ENCODE results near the gene LONP2. TPM values are rescaled to one million over a fixed set of nuclear protein-coding genes. Genes with fewer than 3 reads are reported as not detected.
A peak's percentile ranks its signal among the peaks of the same experiment; 100 is the strongest.
"Not testable (repeated sequence)": the region's sequence is repeated elsewhere in the genome, so short reads cannot be mapped to it uniquely, and the experiment has no call there.

LONP2 gene
- total RNA-seq, 1 donor = 56.8 TPM

DNA sequence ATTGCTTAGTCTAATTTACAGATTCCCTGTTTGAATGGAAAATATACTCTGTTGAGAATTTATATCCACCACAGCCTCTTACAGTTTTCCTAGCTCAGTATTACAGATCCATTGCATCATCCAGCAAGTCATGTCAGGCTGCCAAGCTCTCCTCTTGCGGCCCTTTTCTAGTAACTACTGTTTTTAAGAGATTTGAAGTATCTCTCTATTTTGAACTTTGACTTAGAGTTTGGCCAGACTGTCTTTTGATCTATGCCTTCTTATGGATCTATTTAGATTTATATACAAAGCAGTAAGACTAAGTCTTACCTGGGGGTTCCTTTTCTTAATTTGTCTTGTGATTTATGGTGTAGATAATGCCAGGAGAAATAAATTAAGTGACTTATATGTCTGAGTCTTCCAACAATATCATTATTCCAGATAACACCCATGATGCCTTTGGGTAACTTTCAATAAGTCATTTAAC is 56.3 kb downstream of the LONP2 start:
- no peaks in the 10 kb centered on the region for H3K9me3 ChIP-seq (ENCODE audit: low read depth, low read length)
- H3K27ac ChIP-seq (ENCODE audit: low read depth, low read length) = peak overlapping the region; percentile 24
- no peaks in the 10 kb centered on the region for H3K79me2 ChIP-seq (ENCODE audit: insufficient read depth, low read length)
- peak; percentile 78 for DNase-seq (ENCODE audit: insufficient read length, low spot score, missing footprints)
- TF ChIP-seq, protein P1, sequence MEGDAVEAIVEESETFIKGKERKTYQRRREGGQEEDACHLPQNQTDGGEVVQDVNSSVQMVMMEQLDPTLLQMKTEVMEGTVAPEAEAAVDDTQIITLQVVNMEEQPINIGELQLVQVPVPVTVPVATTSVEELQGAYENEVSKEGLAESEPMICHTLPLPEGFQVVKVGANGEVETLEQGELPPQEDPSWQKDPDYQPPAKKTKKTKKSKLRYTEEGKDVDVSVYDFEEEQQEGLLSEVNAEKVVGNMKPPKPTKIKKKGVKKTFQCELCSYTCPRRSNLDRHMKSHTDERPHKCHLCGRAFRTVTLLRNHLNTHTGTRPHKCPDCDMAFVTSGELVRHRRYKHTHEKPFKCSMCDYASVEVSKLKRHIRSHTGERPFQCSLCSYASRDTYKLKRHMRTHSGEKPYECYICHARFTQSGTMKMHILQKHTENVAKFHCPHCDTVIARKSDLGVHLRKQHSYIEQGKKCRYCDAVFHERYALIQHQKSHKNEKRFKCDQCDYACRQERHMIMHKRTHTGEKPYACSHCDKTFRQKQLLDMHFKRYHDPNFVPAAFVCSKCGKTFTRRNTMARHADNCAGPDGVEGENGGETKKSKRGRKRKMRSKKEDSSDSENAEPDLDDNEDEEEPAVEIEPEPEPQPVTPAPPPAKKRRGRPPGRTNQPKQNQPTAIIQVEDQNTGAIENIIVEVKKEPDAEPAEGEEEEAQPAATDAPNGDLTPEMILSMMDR (IDR thresholded peaks at IDR 0.05; ENCODE audit: extremely low read depth, low read depth, low read length) = no peak
- no peak overlapping the region for H3K4me2 ChIP-seq (ENCODE audit: insufficient read depth, low read length)
- no peak overlapping the region for H2AFZ ChIP-seq (ENCODE audit: low read length)
- H3K36me3 ChIP-seq (ENCODE audit: insufficient read depth, low read length) = peaks cover 63% of the 10 kb centered on the region
- no peaks in the 10 kb centered on the region for H4K20me1 ChIP-seq (ENCODE audit: insufficient read depth, low read length)
- no peaks in the 10 kb centered on the region for H3K4me1 ChIP-seq (ENCODE audit: insufficient read depth, low read length)
- no peaks in the 10 kb centered on the region for H3K27me3 ChIP-seq (ENCODE audit: insufficient read depth, low read length)
- H3K4me3 ChIP-seq (ENCODE audit: insufficient read depth, low read length) = no peak overlapping the region

DNA sequence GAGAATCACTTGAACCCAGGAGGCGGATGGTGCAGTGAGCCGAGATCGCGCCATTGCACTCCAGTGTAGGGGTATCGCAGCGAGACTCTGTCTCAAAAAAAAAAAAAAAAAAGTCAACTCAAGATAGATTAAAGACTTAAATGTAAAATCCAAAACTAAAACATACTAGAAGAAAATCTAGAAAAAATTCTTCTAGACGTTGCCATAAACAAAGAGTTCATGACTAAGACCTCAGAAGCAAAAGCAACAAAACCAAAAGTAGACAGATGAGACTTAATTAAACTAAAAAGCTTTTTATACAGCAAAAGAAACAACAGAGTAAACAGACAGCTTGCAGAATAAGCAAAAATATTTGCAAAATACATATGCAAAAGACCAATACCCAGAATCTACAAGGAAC is 64.4 kb downstream of the LONP2 start:
- no peaks in the 10 kb centered on the region for H3K27me3 ChIP-seq (ENCODE audit: insufficient read depth, low read length)
- no peak for DNase-seq (ENCODE audit: insufficient read length, low spot score, missing footprints)
- H3K4me3 ChIP-seq (ENCODE audit: insufficient read depth, low read length) = no peak overlapping the region
- peaks cover 8% of the 10 kb centered on the region for H3K36me3 ChIP-seq (ENCODE audit: insufficient read depth, low read length)
- H4K20me1 ChIP-seq (ENCODE audit: insufficient read depth, low read length) = peaks cover 5% of the 10 kb centered on the region
- H3K4me2 ChIP-seq (ENCODE audit: insufficient read depth, low read length) = no peak overlapping the region
- H3K4me1 ChIP-seq (ENCODE audit: insufficient read depth, low read length) = no peaks in the 10 kb centered on the region
- H3K79me2 ChIP-seq (ENCODE audit: insufficient read depth, low read length) = peaks cover 17% of the 10 kb centered on the region
- TF ChIP-seq, protein P1 (IDR thresholded peaks at IDR 0.05; ENCODE audit: extremely low read depth, low read depth, low read length) = no peak
- H3K27ac ChIP-seq (ENCODE audit: low read depth, low read length) = no peak overlapping the region
- no peak overlapping the region for H2AFZ ChIP-seq (ENCODE audit: low read length)
- H3K9me3 ChIP-seq (ENCODE audit: low read depth, low read length) = no peaks in the 10 kb centered on the region

DNA sequence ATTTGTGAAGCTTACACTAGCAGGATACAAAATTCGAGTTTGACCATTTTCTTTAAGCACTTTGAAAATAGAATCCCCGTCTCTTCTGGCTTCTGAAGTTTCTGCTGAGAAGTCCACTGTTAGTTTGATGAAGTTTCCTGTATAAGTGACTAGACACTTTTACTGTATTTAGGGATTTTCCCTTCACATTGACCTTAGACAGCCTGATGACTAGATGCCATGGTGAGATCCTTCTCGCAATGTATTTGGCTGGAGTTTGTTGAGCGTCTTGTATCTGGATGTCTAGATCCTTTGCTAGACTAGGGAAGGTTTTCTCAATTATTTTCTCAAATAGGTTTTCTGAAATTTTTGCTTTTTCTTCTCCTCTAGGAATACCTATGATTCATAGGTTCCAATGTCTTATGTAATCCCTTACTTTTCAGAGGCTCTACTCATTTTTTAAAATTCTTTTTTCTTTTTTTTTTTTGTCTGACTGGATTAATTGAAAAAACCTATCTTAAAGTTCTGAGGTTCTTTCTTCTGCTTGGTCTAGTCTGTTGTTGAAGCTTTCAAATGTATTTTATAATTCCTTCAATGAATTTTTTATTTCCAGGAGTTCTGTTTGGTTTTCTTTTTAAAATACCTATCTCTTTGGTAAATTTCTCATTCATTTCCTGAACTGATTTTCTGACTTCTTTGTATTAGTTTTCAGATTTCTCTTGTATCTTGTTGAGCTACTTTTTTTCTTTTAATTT is 67.0 kb downstream of the LONP2 start:
- Histone ChIP-seq H3K4me1 (ENCODE audit: insufficient read depth, low read length) (no peaks in the 10 kb centered on the region), H3K4me3 (ENCODE audit: insufficient read depth, low read length) (no peak overlapping the region), H4K20me1 (ENCODE audit: insufficient read depth, low read length) (peaks cover 5% of the 10 kb centered on the region), H3K4me2 (ENCODE audit: insufficient read depth, low read length) (no peak overlapping the region), H3K27ac (ENCODE audit: low read depth, low read length) (no peak overlapping the region), H3K79me2 (ENCODE audit: insufficient read depth, low read length) (peaks cover 21% of the 10 kb centered on the region), H3K36me3 (ENCODE audit: insufficient read depth, low read length) (peaks cover 3% of the 10 kb centered on the region), H3K9me3 (ENCODE audit: low read depth, low read length) (no peaks in the 10 kb centered on the region), H3K27me3 (ENCODE audit: insufficient read depth, low read length) (no peaks in the 10 kb centered on the region), H2AFZ (ENCODE audit: low read length) (no peak overlapping the region)
- no peak for DNase-seq (ENCODE audit: insufficient read length, low spot score, missing footprints)
- TF ChIP-seq, protein P1 (IDR thresholded peaks at IDR 0.05; ENCODE audit: extremely low read depth, low read depth, low read length) = no peak

DNA sequence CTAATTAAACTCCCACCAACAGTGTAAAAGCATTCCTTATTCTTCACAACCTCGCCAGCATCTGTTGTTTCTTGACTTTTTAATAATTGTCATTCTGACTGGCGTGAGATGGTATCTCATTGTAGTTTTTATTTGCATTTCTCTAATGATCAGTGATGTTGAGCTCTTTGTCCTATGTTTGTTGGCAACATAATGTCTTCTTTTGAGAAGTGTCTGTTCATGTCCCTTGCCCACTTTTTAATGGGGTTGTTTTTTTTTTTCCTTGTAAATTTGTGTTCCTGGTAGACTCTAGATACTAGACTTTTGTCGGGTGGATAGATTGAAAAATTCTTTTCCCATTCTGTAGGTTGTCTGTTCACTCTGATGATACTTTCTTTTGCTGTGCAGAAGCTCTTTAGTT is 69.8 kb downstream of the LONP2 start:
- H3K4me3 ChIP-seq (ENCODE audit: insufficient read depth, low read length); H3K27ac ChIP-seq (ENCODE audit: low read depth, low read length); H3K27me3 ChIP-seq (ENCODE audit: insufficient read depth, low read length); H2AFZ ChIP-seq (ENCODE audit: low read length); H3K9me3 ChIP-seq (ENCODE audit: low read depth, low read length); H3K4me2 ChIP-seq (ENCODE audit: insufficient read depth, low read length); H3K36me3 ChIP-seq (ENCODE audit: insufficient read depth, low read length); DNase-seq (ENCODE audit: insufficient read length, low spot score, missing footprints): not testable (repeated sequence)
- H3K79me2 ChIP-seq (ENCODE audit: insufficient read depth, low read length) = peaks cover 21% of the 10 kb centered on the region
- H4K20me1 ChIP-seq (ENCODE audit: insufficient read depth, low read length) = peaks cover 15% of the 10 kb centered on the region
- H3K4me1 ChIP-seq (ENCODE audit: insufficient read depth, low read length) = peaks cover 23% of the 10 kb centered on the region

Measured in osteoblast (primary cell).